ENCODE measurements around the gene TOP1.

- no peak for TF ChIP-seq ATF6 (CRISPR knock-in tag; IDR thresholded peaks at IDR 0.05)
- TF ChIP-seq CTCF (IDR thresholded peaks at IDR 0.05), result no peak
- no peak for TF ChIP-seq JUN (CRISPR knock-in tag; IDR thresholded peaks at IDR 0.05)
- no peak for TF ChIP-seq ZNF425 (CRISPR knock-in tag; conservative IDR thresholded peaks at IDR 0.05)
- TF ChIP-seq ERG (CRISPR knock-in tag; IDR thresholded peaks at IDR 0.05), result no peak
- TF ChIP-seq ZSCAN18 (CRISPR knock-in tag; IDR thresholded peaks at IDR 0.05), result no peak
- TF ChIP-seq SMAD4 (CRISPR knock-in tag; IDR thresholded peaks at IDR 0.05), result no peak
- TF ChIP-seq ZNF138 (CRISPR knock-in tag; conservative IDR thresholded peaks at IDR 0.05), result no peak
Measured at GRCh38 chr20:41133709-41134361, 105.2 kb downstream of the TOP1 start.

Measured in WTC11 (cell line).